HG02885 (cell line): Measurements from ENCODE around the gene TMEM132D.

Source experiments
- ATAC-seq: cut with Tn5 transposase; IDR thresholded peaks from one replicate; pipeline ENCODE4 v1.9.1; 2021; ENCODE audit warnings: mild to moderate bottlenecking; ENCODE audit not compliant: unreplicated experiment, poor library complexity

TMEM132D gene

DNA sequence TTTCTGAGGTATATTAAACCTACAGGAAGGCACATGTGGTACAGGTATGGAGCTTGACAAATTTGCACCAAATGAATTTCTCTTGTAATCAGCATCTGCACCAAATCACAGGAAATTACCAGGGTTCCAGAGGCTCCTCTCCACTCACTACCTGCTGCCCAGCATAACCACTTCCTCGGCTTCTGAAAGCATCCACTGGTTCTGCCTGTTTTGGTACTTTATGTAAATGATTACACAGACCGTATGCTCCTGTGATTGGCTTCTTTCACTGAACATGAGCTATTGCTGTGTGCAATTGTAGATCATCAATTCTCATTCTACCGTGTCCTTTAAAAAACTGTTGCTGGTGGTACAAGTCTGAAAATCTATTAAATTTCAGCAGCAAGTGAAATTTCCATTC lies 522.1 kb downstream of the TMEM132D start:
- no peak for ATAC-seq

GRCh38 chr12:129379076-129379804 lies 524.6 kb downstream of the TMEM132D start:
- no peak for ATAC-seq

- no peak for ATAC-seq
Measured at GRCh38 chr12:129378496-129378895, 525.3 kb downstream of the TMEM132D start.

GRCh38 chr12:129373746-129374145 lies 530.1 kb downstream of the TMEM132D start:
- ATAC-seq = no peak

GRCh38 chr12:129372876-129373275 lies 530.9 kb downstream of the TMEM132D start:
- no peak for ATAC-seq

DNA sequence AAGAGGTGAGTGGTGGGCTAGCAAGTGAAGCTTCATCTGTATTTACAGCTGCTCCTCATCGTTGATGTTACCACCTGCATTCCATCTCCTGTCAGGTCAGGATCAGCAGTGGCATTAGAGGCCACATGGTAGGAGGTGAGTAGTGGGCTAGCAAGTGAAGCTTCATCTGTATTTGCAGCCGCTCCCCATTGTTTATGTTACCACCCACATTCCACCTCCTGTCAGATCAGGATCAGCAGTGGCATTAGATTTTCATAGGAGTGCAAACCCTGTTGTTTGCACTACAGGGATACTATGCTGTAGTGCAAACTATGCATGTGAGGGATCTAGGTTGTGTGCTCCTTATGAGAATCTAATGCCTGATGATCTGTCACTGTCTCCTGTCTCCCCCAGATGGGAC lies 531.5 kb downstream of the TMEM132D start:
- ATAC-seq = no peak

GRCh38 chr12:129371268-129371667 lies 532.6 kb downstream of the TMEM132D start:
- no peak for ATAC-seq

- ATAC-seq = no peak
Measured at GRCh38 chr12:129366656-129367055, 537.2 kb downstream of the TMEM132D start.

- ATAC-seq = no peak
Measured at GRCh38 chr12:129363041-129363440, 540.8 kb downstream of the TMEM132D start.

- no peak for ATAC-seq
Measured at GRCh38 chr12:129357233-129357632, 546.6 kb downstream of the TMEM132D start.

- ATAC-seq = no peak
Measured at GRCh38 chr12:129351481-129351880, 552.3 kb downstream of the TMEM132D start.

GRCh38 chr12:129339336-129339735 lies 564.5 kb downstream of the TMEM132D start:
- no peak for ATAC-seq

DNA sequence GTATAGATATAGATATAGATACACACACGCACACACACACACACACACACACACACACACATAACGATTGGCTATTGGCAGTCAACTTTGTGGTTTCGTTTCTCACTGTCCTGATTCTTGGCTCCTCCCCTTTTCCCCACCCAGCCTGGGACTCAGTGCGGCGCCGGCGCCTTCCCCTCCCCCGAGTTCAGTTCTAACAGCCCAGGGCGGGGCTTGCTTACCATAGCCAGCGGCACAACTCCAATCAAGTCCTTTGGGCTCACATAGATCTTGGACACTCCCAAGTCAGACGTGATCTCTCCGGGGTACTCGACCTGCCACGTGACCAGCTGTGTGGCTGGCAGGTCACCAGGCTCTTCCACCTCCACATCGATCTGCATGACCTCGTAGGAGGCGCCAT lies 566.4 kb downstream of the TMEM132D start:
- no peak for ATAC-seq

GRCh38 chr12:129335773-129336172 lies 568.1 kb downstream of the TMEM132D start:
- no peak for ATAC-seq

- ATAC-seq = no peak
Measured at GRCh38 chr12:129332286-129332685, 571.5 kb downstream of the TMEM132D start.

DNA sequence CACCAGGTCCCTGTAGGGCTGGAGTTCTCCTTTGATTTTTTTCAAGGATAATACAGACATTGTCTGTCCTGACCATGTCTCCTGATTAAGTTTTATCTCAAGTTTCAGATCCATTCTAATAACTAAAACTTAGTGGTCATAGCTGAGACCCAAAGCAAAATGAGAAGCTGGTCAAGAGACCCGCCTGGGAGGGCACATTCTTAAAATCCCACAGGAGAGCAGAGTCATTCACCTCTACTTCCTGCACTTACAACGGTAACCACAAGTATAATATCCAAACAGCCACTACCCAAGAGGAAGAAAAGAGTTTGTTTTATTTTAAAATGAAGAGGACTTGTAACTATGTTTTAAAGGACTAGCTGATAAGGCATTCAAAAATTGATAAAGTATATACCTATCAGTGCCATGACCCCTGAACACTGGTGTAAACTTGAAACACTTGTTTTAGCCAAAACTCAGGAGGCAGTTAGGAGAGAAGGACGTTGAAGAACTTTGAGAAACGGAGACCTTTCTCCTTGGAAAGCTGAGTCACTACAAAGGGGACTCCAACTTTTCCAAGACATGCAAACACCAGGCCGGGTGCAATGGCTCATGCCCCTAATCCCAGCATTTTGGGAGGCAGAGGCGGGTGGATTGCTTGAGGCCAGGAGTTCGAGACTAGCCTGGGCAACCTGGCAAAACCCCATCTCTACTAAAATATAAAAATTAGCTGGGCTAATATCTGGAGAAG lies 572.3 kb downstream of the TMEM132D start:
- ATAC-seq = no peak

DNA sequence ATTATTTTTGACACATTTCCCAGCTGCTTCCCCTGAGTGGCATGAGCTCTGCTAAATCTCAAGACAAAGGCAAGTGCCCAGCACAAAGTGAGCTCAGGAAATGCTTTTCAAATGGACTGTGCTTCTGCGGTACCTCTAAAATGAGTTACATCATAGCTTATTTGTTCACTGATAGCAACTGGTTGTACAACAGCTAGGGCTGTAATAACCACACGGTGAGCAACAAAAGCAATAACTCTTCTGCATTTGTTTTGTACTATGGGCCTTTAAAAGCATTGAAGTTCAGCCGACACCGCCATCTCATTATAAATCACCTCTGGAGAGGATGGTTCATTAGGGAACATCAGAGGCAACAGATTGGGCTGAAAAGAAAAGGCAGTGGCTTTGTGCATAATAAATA lies 575.6 kb downstream of the TMEM132D start:
- no peak for ATAC-seq

DNA sequence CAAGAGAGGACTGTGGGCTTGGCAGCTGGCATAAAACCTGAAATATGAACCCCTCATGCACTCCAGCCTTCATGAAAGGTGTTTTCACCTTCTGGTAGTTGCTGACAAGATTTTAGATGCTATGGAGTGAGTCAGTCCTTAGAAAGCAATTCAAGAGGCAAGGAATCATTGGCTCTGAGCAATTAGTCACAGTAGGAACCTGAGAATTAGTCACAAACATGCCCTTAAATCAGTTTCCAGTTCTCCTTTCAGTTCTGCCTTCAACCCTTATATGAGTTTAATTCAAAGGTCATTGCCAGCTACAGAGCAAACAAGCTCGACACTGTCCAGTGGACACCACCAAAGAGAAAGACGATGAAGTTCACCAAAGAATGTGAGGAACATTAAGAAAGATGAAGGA lies 578.3 kb downstream of the TMEM132D start:
- no peak for ATAC-seq

- ATAC-seq = no peak
Measured at GRCh38 chr12:129312048-129312447, 591.8 kb downstream of the TMEM132D start.

GRCh38 chr12:129310346-129310745 lies 593.5 kb downstream of the TMEM132D start:
- no peak for ATAC-seq

GRCh38 chr12:129305851-129306250 lies 598.0 kb downstream of the TMEM132D start:
- no peak for ATAC-seq

- no peak for ATAC-seq
Measured at GRCh38 chr12:129304529-129304928, 599.3 kb downstream of the TMEM132D start.
